Right renal cortex interstitium (tissue), 3 donors: ENCODE measurements around the gene MET. TPM values are rescaled to one million over a fixed set of nuclear protein-coding genes. Genes with fewer than 3 reads are reported as not detected.
"Not testable (repeated sequence)": the region's sequence is repeated elsewhere in the genome, so short reads cannot be mapped to it uniquely, and the experiment has no call there.

Experiments used
- DNase-seq, 3 donors: peaks; one replicate each; pipeline ENCODE4 v3.0.0-alpha.2; 2013; ENCODE audit warnings: low read depth in 3 of 3, low spot score in 2 of 3
- polyA plus RNA-seq, 3 donors: library from polyadenylated mRNA; unstranded; fragments of 120-200 nt; gene quantifications; one replicate each; pipeline ENCODE4 v1.2.1, GENCODE V29; 2013; ENCODE audit not compliant: insufficient read length in 3 of 3

MET gene
- polyA plus RNA-seq, 3 donors, result 47.8 to 48.3 (median 48.2) TPM

DNA sequence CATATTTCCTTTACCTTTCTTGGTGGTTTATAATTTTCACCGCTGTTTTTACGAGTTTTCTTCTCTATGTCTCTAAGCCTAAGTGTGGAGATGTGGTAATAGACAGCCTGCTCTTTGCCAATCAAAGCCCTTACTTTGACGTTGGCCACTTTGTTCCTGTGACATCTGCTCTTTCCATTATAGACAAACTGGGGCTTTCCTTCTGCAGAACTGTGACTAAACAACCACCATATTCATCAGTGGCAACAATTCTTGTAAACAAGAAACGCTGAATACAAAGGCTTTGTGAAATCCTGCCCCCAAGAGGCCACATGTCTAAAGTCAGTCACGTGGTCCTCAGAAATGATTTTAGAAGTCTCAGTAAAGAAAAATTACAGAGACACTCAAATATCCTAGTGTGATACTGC lies 130.8 kb downstream of the MET start:
- no peak for DNase-seq

DNA sequence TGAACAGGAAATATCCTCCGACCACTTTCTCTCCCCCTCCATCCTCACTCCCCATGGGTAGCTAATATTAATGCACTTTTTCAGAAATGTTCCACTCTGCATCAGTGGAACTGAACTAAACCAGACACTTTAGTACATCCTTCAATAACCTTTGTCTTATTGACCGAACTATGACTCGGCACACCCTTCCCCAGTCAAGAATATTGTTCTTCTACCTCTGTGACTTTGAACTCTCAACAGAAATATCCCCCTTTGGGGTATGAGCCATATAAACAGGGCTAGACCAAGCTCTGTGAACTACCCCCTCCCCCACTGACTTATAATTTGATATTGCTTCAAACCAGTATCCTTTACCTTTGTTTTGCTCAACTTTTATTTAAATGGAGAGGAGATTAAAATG lies 132.5 kb downstream of the MET start:
- DNase-seq, result no peak

DNA sequence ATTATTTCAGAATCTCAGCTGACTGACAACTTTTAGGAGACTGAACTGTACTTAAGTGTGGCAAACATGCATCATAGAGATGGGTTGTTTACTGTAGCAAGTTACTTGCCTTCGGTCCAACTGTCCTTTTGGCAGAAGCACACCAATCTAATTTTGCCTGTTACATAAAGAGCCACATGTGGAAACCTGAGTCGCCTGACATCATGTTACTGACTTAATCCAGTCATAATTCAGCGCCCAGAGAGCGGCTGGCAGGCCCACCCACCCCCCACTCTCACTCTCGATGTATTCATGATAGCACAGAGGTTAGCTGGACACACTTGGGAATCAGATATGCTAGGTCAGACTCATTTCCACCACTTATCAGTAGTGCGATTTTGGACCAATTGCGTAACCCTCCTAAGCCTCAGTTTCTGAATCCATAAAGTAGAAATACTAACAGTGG lies 133.1 kb downstream of the MET start:
- DNase-seq, result no peak

DNA sequence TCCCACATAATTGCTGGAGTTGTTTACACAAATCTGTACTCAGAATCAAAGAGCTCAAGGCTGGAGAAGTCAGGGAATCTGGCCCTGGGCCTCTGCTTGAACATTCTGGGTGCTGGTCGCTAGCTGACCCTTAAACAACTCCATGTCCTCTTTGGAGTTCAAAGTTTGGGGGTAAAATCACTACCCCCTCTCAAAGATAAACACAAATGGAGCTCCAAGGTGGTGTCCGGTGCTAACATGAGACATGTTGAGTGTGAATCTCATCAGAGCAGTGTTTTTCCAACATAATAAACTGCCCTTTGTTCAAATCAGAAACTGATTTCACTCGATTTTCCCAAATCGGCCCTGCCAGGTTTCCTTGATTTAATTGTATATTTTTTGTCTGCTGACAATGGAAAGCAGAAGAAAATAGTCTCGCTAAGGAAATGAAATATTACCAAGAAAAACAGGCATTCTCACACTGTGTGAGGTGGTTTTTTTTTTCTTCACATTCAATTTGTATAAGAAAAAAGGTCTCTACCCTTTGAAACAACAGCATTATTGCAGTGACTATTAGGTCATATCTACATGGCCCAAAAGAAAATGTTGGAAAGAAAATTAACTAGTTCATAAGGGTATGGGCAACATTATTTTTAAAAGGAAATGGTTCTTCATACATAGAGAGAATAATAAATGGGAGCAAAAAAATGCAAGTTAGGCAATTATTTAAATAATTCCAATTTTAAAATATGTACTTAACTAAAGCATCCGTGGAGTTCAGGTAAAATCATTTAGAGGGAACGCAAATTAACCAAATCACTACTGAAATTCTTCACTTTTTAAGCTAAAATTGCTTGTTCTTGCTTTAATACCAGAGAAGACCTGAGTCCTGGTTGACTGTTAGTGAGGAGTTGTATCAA lies 134.3 kb downstream of the MET start:
- DNase-seq, result no peak

DNA sequence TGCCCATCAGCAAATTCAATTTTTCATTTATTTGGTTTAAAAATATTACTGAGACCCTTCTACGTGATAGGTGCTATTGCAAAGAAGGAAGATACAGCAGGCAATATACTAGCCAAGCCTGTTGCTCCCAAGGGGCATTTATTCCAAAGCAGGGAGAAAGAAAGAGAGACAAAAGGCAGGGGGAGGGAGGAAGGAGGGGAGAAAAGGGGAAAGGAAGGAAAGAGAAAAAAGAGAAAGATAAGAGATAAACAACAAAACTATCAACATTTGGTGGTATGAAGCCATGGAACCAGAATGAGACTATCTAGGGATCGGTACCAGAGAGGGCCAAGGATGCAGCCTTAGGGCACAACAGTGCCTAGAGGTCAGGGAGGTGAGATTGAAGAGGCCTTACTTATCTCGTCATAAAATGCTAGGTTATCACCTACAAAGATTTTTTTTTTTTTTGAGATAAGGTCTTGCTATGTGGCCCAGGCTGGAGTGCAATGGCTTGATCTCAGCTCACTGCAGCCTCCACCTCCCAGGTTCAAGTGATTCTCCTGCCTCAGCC lies 135.1 kb downstream of the MET start:
- no peak for DNase-seq

DNA sequence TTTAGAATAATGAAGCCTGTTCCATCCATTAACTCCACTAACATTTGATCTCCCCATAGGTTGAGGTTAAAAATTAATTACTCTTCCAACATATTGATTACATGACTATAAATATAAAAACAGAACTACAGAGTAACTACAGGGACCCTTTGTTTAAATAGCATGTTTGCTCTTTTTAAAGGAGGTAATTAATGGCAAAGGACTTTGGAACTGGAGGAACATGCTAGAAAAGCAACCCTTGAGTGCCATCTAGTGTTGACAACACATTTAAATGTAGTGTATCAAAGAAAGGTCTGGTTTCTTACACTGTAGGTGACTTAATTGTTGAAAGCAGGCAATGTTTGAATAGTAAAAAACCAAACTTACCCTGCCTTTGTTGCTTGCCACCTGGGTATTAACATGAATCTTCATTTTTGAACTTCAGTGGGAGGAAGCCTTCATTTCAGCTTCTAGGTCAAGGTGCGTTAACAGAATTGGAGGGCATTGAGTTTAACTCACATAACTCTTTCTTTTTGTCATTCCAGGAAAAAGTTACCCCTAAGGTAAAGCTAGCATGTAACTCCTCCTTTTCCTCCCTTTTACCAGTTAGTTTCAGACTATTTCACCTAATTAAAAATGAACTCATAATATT lies 137.8 kb downstream of the MET start:
- DNase-seq, result peak; percentile 65 to 73 (median 65)

DNA sequence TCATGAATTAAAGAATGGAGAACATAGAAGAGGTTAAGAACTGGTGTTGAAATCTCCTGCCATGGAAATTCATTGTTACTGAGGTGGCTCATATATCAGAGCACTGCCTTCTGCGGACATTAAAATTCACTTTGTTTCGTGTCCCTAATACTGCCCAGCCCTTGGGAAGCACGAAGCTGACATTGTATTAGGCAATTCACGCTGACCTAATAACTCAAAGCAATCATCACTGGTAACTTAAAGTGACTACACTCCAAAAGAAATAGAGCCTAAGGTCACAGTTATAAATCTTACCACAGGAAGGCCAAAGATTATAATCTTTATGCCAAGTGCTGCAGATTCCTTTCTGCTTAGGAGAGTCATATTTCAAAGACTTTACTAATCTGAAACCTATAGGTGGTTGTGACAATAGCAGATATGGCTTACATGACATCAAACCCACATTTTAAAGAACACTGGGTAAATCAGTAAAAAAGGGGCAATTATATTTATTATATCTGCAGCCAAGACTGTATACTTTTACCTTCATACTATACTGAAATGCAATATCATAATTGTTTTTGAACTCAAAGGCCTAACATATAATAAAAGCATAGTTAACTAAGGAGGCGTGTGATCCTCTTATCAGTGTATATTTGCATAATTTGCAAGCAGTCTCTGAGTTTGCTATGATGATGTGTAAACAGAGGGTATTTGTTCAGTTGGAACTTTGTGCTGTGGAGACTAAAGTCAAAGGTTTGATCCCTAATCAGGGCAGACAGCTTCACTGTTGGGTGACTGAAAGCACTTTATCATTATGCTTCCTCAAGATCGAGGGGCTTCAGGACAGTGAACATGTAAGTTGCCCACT lies 138.5 kb downstream of the MET start:
- DNase-seq, result no peak

DNA sequence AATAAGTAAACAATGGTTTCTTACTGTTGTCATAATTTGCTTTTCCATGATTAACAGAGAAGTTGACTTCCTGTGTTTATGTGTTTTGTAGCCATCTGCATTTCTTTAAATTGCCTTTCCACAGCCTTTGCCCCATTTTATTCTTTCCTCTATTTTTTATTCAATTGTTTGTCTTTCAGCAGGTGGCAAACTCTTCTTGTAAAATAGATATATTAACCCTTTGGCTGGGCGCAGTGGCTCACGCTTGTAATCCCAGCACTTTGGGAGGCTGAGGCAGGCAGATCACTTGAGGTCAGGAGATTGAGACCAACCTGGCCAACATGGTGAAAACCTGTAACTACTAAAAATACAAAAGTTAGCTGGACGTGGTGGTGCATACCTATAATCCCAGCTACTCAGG lies 139.8 kb downstream of the MET start:
- DNase-seq, result no peak

DNA sequence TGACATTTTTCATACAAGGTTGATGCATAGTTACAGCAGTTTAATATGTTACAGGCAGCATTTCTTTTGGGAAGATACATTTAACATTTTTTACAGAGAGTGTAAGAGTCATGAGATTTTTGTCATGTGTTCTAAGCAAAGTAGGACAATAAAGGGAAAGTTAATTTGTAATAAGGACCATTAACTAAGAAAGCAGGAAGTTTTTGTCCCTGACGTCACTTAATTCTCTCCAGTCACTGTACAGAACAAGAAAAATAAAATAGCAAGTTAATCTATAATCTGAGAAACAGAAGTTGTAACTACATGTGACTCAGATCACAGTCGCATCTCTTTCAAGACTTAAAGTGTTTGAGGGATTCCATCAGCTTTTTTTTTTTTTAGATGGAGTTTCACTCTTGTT lies 140.9 kb downstream of the MET start:
- DNase-seq, result no peak

DNA sequence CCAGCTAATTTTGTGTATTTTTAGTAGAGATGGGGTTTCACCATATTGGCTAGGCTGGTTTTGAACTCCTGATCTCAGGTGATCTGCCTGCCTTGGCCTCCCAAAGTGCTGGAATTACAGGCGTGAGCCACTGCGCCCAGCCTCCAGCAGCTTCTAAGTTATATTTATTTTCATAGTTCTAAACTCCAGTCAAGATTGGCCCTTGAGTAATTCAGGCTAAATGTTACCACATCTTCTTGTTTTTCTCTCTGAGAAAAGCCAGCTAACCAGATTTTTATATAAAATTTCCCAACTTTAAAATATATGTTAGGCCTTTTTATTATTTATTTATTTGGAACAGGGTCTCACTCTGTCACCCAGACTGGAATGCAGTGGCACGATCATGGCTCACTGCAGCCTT lies 141.4 kb downstream of the MET start:
- DNase-seq, result not testable (repeated sequence)

DNA sequence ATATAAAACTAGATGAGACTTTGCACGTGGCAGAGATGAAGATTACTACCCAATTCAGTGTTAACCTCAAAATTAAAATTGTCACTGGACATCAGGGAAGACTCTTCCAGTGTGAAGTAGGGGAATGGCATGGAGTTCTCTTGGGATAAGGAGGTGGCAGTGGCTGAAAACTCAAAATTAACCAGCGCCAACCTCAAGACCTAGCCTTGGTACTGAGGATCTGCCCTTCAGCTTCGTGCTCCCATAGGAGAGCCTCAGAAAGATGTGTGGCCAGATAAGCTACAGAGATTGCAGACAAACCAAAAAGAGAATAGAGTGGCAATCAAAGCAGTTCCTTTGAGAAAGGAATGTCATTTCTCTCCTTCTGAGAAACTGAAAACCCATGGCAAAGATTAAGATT lies 143.0 kb downstream of the MET start:
- DNase-seq, result no peak

DNA sequence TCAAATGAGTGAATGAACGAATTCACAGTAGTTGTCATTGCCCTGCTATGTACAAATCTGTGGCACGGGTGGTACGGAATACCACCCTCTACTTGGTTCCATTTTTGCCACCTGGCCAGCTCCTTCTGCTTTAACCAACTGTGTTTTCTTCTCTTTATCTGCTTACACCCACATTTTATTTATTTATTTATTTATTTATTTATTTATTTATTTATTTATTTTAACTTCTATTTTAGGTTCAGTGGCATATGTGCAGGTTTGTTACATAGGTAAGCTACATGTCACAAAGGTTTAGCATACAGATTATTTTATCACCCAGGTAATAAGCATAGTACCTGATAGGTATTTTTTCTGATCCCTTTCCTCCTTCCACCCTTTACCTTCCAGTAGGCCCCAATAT lies 148.2 kb downstream of the MET start:
- DNase-seq, result no peak

DNA sequence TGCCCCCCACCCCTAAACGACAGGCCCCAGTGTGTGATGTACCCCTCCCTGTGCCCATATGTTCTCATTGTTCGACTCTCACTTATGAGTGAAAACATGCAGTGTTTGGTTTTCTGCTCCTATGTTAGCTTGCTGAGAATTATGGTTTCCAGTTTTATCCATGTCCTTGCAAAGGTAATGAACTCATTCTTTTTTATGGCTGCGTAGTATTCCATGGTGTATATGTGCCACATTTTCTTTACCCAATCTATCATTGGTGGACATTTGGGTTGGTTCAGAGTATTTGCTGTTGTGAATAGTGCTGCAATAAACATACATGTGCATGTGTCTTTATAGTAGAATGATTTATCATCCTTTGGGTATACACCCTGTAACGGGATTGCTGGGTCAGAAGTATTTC lies 149.7 kb downstream of the MET start:
- not testable (repeated sequence) for DNase-seq

DNA sequence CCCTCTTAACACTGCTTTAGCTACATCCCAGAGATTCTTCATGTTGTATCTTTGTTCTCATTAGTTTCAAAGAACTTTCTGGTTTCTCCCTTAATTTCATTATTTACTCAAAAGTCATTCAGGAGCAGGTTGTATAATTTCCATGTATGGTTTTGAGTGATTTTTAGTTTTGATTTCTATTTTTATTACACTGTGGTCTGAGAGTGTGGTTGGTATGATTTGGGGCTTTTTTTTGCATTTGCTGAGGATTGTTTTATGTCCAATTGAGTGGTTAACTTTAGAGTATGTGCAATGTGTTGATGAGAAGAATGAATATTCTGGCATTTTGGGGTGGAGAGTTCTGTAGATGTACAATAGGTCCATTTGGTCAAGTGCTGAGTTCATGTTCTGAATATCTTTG lies 152.5 kb downstream of the MET start:
- no peak for DNase-seq

DNA sequence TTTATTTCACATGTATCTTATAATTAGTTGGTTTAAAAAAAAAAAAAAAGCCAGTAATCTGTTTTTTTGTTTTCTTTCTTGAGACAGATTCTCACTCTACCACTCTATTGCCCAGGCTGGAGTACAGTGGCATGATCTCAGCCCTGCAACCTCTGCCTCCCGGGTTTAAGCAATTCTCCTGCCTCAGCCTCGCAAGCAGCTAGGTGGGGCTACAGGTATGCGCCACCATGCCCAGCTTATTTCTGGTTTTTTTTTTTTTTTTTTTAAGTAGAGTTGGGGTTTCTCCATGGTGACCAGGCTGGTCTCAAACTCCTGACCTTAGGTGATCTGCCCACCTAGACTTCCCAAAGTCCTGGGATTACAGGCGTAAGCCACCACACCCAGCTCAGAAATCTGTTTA lies 156.3 kb downstream of the MET start:
- no peak for DNase-seq

DNA sequence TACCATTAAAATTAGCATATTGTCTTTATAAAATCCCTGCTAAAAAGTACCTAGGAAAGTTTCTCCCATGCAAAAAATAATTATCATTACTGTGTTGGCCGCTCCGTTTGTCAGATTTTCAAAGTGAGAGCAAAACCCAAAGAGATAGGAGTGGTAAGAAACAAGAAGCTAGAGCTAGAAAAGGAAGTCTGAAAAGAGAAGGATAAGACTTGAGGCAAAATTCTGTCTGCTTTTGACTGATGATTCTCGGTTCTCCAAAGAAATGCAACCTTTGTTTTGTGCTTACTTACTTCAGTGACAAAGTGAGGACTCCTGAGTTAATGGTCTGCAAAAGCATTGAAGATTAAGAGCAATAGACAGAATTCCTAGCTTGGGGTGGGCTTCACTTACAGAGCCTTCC lies 157.0 kb downstream of the MET start:
- no peak for DNase-seq

DNA sequence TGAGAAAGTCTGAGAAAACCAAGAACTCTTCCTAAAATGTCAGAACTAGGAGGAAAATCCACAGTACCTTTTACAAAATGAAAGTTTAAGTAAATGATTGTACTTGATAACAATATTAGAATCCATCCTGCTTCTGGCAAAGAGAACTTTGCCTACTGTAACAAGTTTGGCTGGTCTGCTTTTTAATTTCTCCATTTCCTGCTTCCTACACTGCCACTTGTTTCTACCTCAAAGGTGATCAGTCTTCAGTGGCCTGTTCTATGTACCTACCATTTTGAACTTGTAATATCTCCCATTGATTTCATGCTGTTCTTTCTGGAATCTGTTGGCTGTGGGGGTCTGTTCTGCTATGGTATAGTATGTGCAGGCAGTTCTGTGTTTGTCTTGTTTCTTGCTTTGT lies 157.5 kb downstream of the MET start:
- no peak for DNase-seq

DNA sequence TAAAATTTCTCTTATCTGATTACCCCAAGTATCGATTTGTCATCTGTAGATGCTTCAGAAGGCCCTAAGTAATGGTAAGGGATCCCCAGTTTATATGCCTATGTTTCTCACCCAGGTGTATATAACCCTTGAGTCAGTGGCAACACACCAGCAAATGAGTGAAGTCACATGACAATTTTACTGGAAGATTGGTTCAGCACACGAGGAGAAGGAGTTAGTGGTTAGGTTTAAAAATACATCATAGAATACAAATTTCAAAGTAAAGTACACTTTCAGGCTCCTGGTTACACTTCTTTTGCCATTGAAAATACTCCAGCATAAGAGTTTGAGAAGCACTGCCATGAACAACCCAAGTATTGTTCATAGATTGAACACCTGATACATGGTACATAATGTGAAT lies 160.7 kb downstream of the MET start:
- DNase-seq, result no peak

DNA sequence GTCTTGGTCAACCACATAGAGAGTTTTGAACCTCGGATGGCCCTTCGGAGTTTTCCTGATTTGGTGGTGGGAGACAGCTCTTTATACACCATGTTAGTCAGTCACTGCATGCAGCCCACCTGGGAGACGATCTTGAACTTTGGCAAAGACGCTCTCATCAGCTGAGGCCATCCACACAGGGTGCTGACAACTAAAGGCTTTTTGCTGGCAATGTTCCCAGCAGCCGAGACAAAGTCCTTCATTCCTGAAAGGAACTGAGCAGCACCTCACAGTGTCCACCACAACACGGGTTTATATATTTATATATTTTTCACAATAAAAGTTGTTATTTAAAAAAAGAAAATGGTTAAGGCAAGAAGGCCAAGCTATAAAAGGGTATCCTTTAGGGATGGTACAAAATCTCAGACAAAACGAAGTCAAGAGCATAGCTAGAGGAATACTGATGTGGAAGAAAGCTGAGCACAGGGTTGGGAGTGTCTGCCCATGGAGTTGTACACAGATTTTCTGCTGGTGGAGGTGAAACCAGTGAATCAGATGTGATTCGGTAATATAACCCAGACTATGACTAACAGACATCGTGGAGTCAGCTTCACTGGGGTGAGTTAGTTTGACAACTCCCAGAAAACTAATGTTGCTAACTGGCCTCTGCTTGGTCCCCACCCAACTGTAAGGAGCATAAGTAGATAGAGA lies 163.0 kb downstream of the MET start:
- no peak for DNase-seq

DNA sequence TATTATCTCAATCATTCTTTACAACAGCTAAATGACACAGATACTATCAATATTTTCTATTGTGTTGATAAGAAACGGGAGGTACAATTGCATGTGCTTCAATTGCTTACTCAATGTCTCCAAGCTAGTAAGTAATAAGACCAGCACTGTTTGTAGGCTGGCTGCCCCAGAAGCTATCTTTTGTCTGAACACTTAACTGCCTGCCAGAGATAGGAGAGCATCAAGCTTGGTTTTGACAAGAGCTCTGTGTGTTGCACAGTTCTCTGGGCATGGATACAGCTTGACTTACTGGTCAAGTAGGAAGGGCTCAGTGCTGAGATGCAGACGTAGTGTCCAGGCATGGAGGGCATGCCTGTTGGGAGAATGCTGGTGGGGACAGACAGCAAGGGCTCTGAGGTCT lies 164.1 kb downstream of the MET start:
- DNase-seq, result no peak
